GM19372 (cell line): Measurements from ENCODE around the gene MAST4.

Experiments
- ATAC-seq: cut with Tn5 transposase; IDR thresholded peaks from one replicate; pipeline ENCODE4 v1.9.1; 2021; ENCODE audit warnings: mild to moderate bottlenecking, low read depth, moderate library complexity; ENCODE audit not compliant: unreplicated experiment

MAST4 gene

DNA sequence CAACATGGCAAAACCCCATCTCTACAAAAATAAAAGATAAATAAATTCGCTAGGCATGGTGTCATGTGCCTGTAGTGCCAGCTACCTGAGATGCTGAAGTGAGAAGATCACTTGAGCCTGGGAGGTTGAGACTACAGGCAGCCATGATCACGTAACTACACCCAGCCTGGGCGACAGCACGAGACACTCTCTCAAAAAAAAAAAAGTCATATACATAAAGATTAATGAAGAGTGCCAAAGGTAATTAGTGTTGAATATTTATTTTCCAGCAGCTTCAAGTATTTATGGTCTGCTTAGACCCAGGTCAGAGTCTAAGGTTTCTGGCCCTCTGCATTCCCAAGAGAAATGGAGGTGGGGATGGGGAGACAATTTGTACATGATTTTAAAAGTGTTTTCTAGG, 432.7 kb downstream of the MAST4 start:
- ATAC-seq = no peak

GRCh38 chr5:67029481-67029880, 433.3 kb downstream of the MAST4 start:
- no peak for ATAC-seq

DNA sequence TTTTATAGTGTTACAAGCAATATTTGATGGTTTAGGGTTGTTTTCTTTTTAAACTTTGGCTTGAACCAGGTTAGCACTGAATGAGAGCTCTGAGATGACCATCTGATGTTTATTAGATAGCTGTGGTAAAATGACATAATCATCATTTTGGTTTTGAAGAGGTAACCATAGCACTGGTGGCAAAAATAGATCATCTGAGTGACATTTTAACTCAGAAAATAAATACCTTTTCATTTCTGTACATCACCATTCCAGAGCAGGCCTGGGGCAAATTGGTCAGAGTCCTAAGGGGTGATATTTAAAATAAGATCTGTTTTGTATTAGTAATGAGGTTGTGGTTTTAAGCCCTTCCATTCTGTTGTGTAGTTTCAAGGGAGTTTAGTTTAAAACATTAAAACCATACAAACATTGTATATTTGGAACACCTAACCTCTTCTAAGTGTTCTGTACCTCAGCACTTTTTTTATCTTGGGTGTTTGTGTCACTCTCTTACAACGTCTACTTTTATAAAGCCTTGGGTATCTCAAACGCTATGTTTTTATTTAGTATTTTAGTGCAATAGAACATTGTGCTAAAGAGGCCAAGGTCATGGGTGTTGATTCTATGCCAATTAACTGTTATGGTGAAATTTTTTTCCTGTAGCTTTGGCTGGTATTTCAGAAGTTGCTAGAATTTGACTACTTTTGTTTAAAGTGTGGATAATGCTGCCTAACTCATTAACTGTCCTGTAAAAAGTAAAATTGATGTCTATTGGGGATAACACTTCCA, 434.3 kb downstream of the MAST4 start:
- ATAC-seq = no peak

DNA sequence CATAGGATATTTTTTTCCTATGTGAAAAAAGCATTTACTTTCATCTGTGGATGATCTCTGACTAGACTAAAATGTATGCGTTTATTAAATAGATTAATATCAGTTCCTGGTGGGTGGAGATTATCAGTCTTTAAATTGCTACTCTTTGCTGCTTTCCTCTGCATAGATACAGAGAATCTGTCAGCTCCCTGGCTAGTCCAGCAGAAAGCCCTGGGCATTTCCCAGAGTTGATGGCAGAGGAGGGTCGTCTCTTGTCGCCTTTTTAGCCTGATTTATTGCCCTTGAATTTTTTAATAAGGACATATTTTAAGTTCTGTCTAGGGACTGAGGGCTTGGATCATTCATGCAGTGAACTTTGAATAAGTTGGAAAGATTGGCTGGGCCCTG, 434.9 kb downstream of the MAST4 start:
- no peak for ATAC-seq

DNA sequence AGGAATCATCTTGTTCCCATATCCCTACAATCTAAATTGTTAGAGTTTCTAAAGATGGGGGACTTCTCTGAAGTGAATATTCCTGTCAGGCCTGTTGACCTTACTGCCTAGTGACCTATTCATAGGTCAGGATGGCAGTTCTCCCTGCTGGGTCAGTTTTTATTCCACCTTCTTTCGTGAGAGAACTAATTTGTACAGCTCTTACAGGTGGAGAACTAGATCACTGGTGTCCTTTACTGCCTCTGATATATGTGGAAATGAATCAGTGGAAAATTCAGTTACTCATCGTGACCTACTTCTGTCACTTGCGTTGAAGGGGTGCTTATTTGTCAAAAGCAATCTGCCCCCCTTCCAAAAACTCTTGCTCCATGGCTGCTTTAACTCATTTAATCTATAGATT, 435.5 kb downstream of the MAST4 start:
- no peak for ATAC-seq

DNA sequence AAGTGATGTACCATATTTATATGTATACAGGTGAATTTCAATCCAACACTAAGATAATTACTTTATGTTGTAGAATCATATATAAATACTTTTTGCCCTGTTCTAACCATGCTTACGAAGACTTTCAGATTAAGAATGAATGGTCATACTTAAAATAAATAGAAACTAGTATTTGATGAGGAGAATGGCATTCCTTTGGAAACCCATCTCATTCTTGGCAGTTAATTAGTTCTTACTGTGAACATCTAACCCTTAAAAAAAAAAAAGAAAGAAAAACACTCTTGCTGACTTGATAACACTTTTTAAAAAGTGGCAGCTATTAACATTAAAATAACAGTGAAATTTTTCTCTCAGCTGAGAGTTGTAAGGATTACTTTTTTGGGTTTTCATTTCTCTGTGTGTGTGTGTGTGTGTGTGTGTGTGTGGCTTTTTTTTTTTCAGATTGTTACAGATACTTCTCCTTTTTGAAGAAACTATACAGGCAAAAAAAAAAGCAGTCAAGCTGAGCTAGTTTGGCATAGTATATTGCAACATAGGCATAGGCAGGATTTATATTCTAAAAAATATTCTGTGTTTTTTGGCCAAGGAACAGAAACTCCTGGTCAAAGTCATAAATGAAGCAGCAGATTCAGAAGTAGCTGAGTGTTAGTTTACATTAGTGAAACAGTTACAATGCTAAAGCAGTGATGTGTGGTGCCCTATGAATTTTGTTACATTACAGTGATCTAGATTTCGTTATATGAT, 436.9 kb downstream of the MAST4 start:
- ATAC-seq = no peak

GRCh38 chr5:67033880-67034651, 437.9 kb downstream of the MAST4 start:
- no peak for ATAC-seq

DNA sequence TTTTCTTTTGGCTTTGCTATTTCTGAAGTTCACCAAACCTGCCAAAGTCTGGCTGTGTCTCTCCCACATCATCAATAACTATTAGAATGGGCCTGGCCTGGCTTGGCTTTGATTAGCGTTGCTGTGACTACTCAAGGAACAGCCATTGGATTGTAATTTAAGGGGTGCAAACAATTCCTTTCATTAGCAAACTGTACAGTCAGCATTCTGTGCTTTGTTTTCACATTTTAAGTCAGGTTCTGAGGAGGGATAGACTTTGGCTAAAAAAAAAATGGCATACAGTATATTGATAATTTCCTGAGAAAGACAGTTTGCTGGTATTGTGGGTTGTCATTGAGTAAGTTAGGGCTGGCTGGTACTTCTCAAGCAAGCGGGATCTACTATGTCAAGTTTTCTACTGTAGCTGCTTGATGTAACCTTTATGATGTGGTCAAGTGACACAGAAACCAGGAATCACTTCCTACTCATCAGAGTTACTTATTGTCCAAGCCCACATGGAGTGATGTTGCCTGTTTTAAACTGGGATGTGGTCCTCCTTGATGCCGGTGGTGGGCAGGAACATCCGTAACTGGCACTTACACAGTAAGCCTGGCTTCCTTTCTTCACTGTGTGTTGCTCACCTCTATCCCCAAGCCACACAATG, 439.0 kb downstream of the MAST4 start:
- ATAC-seq = no peak

GRCh38 chr5:67037171-67037570, 441.0 kb downstream of the MAST4 start:
- ATAC-seq = no peak

GRCh38 chr5:67038817-67039603, 442.8 kb downstream of the MAST4 start:
- ATAC-seq = no peak

DNA sequence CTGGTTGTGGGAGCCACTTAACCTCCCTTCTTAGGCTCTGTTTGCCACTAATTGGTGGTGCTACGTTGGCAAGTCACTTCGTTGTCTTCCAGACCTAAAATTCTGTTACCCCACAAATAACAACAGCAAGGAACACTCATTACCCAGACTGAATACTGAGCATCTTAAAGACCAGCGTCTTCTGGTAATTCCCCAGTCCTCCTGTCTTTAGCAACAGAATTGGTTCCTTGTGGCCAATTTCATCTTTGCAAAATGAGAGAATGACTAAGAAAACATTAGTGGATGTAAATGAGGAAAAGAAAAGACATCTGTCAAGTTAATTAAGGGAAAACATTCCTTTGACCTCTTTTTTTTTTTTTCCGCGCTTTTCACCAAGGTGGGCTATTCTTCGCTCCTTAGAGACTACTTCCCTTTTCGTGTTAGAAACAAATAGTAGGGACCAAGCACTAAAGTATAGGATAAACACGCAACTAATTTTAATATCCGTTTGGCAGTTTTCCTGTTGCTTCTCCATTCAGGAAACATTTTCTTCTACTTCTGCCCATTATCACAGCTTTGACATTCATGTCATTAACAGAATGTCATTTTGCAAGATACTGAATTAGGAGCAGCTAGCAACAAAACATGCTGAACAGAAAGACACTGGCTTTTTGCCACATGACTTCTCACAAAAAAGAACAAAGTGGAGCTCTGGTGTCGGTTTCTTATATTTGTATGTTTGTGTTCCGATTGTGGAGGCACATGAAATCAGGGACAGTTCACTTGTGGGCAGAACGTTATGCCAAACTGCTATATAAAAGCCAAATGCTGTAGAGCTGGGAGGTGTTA, 446.2 kb downstream of the MAST4 start:
- no peak for ATAC-seq

GRCh38 chr5:67043796-67044511, 447.8 kb downstream of the MAST4 start:
- no peak for ATAC-seq

DNA sequence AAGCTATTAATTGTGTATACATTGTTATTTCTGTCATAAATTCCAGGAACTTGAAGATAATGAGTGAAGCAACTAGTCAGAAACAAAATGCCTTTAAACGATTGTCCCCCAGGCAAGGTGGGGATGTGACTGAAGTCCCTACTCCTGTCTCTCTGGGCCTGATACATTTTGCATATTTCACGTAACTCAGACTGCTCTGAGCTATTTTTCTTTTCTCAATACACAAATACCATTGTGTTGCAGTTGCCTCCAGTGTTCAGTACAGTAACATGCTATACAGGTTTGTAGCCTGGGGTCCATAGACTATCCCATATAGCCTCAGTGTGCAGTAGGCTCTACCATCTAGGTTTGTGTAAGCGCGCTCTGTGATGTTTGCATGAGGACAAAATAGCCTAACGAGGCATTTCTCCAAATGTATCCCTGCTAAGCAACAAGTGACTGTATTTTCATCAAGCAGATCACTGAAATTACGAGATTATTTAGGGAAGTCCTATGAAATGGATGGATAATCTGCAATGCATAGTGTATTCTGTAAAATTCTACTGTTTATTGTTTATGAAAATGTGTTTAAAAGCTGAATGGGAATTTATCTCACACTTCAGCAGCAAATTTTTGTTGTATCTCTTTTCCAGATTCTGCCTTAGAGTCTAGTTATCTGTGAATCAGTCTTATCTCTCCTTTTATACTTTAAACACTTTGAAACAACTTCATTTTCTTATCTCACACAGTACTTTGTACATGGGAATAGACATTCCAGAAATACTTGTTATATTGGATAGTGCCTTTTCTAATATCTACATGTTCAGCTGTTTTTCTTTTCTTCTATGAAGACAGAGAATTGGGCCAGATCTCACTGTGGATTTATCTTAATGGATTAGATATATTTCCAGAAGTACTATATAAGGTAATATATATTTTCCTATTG, 449.9 kb downstream of the MAST4 start:
- ATAC-seq = no peak

GRCh38 chr5:67047160-67047559, 451.0 kb downstream of the MAST4 start:
- ATAC-seq = no peak

DNA sequence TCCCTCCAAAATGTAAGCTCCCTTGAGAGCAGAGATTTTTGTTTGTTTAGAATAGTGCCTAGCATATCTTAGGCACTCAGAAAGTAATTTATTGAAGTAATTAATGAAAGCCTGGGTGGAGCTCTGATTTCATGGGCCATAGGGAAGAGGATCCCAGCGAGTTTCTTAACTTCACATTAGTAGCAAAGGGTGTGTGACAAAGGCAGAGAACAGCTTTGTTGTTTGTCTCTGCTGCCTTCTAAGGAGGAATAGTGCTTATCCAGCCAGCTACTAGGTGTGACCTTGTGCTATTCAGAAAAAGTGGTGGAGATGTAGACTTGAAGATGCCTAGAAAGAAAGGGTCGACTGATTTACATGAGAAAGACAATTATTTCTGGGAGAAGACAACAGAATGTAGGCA, 451.4 kb downstream of the MAST4 start:
- no peak for ATAC-seq

- ATAC-seq = no peak
Measured at GRCh38 chr5:67050125-67050524, 453.9 kb downstream of the MAST4 start.

- no peak for ATAC-seq
Measured at GRCh38 chr5:67050635-67051034, 454.4 kb downstream of the MAST4 start.

- no peak for ATAC-seq
Measured at GRCh38 chr5:67051164-67051563, 455.0 kb downstream of the MAST4 start.
